Keratinocyte (primary cell): Measurements from ENCODE around the gene JAM2.

Experiments
- CTCF ChIP-seq, 3 experiments: IDR thresholded peaks in 1 of 3; conservative IDR thresholded peaks in 1 of 3; optimal IDR thresholded peaks in 1 of 3; 2 replicates in 2 of 3; 3 replicates in 1 of 3; pipeline versions ENCODE3 to v1.5.1; 2011; ENCODE audit warnings: low read length in 3 of 3, mild to moderate bottlenecking in 3 of 3, moderate library complexity in 2 of 3, control low read depth in 1 of 3, inconsistent platforms in 1 of 3; ENCODE audit not compliant: insufficient read depth in 2 of 3; ENCODE audit errors: extremely low read depth in 1 of 3
- EZH2 ChIP-seq: IDR thresholded peaks from one replicate; pipeline ENCODE4 v1.6.1; 2012; ENCODE audit warnings: inconsistent platforms, mild to moderate bottlenecking, low read length, moderate library complexity

- TF ChIP-seq CTCF (optimal IDR thresholded peaks at IDR 0.05 in 1 of 3, IDR thresholded peaks at IDR 0.05 in 1 of 3, conservative IDR thresholded peaks at IDR 0.05 in 1 of 3; ENCODE audit: extremely low read depth in 1 of 3, insufficient read depth in 2 of 3, low read length in 3 of 3) (no peak), EZH2 (no peak)
Observed at GRCh38 chr21:25624511-25624910, 14.5 kb upstream of the JAM2 start.
